ENCODE measurements around the gene CABLES1. TPM values are rescaled to one million over a fixed set of nuclear protein-coding genes. Genes with fewer than 3 reads are reported as not detected.

CABLES1 gene
- total RNA-seq, 1 donor from 2014 or later = 12.7 TPM

- no peak for DNase-seq (ENCODE audit: low spot score in 2 of 2, unreplicated experiment in 2 of 2)
- H3K4me3 Mint-ChIP-seq = no peak overlapping the region
- peaks cover 11% of the 10 kb centered on the region for H3K4me1 Mint-ChIP-seq
- no peaks in the 10 kb centered on the region for H3K36me3 Mint-ChIP-seq
- H3K9me3 Mint-ChIP-seq = peaks cover 10% of the 10 kb centered on the region
- H3K27me3 Mint-ChIP-seq (ENCODE audit: low read depth) = no peaks in the 10 kb centered on the region
- no peak overlapping the region for H3K27ac Mint-ChIP-seq
- no peak for TF ChIP-seq CTCF (IDR thresholded peaks at IDR 0.05; ENCODE audit: unreplicated experiment)
Observed at GRCh38 chr18:23115683-23116096, 19.6 kb upstream of the CABLES1 start.

- Mint-ChIP-seq H3K27me3 (ENCODE audit: low read depth) (no peaks in the 10 kb centered on the region), H3K36me3 (no peaks in the 10 kb centered on the region), H3K27ac (no peak overlapping the region), H3K4me3 (no peak overlapping the region), H3K4me1 (peaks cover 2% of the 10 kb centered on the region), H3K9me3 (no peaks in the 10 kb centered on the region)
- no peak for TF ChIP-seq CTCF (IDR thresholded peaks at IDR 0.05; ENCODE audit: unreplicated experiment)
- DNase-seq (ENCODE audit: low spot score in 2 of 2, unreplicated experiment in 2 of 2) = no peak
Observed at GRCh38 chr18:23121133-23121532, 14.2 kb upstream of the CABLES1 start.

- H3K27ac Mint-ChIP-seq = no peak overlapping the region
- no peaks in the 10 kb centered on the region for H3K27me3 Mint-ChIP-seq (ENCODE audit: low read depth)
- TF ChIP-seq CTCF (IDR thresholded peaks at IDR 0.05; ENCODE audit: unreplicated experiment) = no peak
- H3K36me3 Mint-ChIP-seq = no peaks in the 10 kb centered on the region
- peaks cover 2% of the 10 kb centered on the region for H3K4me1 Mint-ChIP-seq
- H3K4me3 Mint-ChIP-seq = no peak overlapping the region
- no peaks in the 10 kb centered on the region for H3K9me3 Mint-ChIP-seq
- no peak for DNase-seq (ENCODE audit: low spot score in 2 of 2, unreplicated experiment in 2 of 2)
Observed at GRCh38 chr18:23122334-23123229, 12.7 kb upstream of the CABLES1 start.

- DNase-seq (ENCODE audit: low spot score in 2 of 2, unreplicated experiment in 2 of 2) = no peak
- no peaks in the 10 kb centered on the region for H3K27me3 Mint-ChIP-seq (ENCODE audit: low read depth)
- no peak overlapping the region for H3K27ac Mint-ChIP-seq
- no peaks in the 10 kb centered on the region for H3K36me3 Mint-ChIP-seq
- no peaks in the 10 kb centered on the region for H3K9me3 Mint-ChIP-seq
- H3K4me1 Mint-ChIP-seq = peaks cover 6% of the 10 kb centered on the region
- no peak overlapping the region for H3K4me3 Mint-ChIP-seq
- no peak for TF ChIP-seq CTCF (IDR thresholded peaks at IDR 0.05; ENCODE audit: unreplicated experiment)
Observed at GRCh38 chr18:23126376-23127056, 8.8 kb upstream of the CABLES1 start.

- H3K4me3 Mint-ChIP-seq = no peak overlapping the region
- no peaks in the 10 kb centered on the region for H3K27me3 Mint-ChIP-seq (ENCODE audit: low read depth)
- no peak for TF ChIP-seq CTCF (IDR thresholded peaks at IDR 0.05; ENCODE audit: unreplicated experiment)
- no peaks in the 10 kb centered on the region for H3K9me3 Mint-ChIP-seq
- DNase-seq (ENCODE audit: low spot score in 2 of 2, unreplicated experiment in 2 of 2) = no peak
- H3K27ac Mint-ChIP-seq = no peak overlapping the region
- peaks cover 10% of the 10 kb centered on the region for H3K4me1 Mint-ChIP-seq
- no peaks in the 10 kb centered on the region for H3K36me3 Mint-ChIP-seq
Observed at GRCh38 chr18:23127090-23127489, 8.2 kb upstream of the CABLES1 start.

Measured in mesothelial cell of epicardium (in vitro differentiated cells).